ENCODE data around the gene TMEM203. TPM values are rescaled to one million over a fixed set of nuclear protein-coding genes. Genes with fewer than 3 reads are reported as not detected.

The TMEM203 gene
- total RNA-seq, 1 experiment from 2014 or later, result 63.4 TPM

DNA sequence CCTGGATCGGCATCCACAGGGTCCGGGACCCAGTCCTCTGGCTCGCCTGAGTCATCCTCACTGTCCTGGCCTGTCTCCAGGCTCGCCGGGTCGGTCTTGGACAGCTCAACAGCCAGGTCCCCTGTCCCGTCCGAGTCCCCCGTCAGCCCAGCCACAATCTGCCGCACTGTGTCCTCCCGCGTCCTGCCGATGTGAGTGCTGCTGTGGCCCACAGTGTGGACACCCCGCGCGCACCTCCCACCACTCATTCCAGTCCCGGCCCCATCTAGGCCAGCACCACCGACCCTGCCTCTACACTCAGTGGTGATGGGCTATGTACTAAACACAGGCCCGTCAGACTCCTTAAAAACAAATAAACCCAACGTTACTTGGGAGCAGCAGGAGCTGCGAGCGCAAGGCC lies 23.8 kb downstream of the TMEM203 start:
- DNase-seq (ENCODE audit: low spot score), result no peak

- DNase-seq (ENCODE audit: low spot score), result no peak
Measured at GRCh38 chr9:137180491-137180890, 25.0 kb downstream of the TMEM203 start.

GRCh38 chr9:137179761-137180160 lies 25.7 kb downstream of the TMEM203 start:
- DNase-seq (ENCODE audit: low spot score), result no peak

GRCh38 chr9:137178939-137179630 lies 26.4 kb downstream of the TMEM203 start:
- no peak for DNase-seq (ENCODE audit: low spot score)

GRCh38 chr9:137178201-137178938 lies 27.1 kb downstream of the TMEM203 start:
- DNase-seq (ENCODE audit: low spot score), result no peak

DNA sequence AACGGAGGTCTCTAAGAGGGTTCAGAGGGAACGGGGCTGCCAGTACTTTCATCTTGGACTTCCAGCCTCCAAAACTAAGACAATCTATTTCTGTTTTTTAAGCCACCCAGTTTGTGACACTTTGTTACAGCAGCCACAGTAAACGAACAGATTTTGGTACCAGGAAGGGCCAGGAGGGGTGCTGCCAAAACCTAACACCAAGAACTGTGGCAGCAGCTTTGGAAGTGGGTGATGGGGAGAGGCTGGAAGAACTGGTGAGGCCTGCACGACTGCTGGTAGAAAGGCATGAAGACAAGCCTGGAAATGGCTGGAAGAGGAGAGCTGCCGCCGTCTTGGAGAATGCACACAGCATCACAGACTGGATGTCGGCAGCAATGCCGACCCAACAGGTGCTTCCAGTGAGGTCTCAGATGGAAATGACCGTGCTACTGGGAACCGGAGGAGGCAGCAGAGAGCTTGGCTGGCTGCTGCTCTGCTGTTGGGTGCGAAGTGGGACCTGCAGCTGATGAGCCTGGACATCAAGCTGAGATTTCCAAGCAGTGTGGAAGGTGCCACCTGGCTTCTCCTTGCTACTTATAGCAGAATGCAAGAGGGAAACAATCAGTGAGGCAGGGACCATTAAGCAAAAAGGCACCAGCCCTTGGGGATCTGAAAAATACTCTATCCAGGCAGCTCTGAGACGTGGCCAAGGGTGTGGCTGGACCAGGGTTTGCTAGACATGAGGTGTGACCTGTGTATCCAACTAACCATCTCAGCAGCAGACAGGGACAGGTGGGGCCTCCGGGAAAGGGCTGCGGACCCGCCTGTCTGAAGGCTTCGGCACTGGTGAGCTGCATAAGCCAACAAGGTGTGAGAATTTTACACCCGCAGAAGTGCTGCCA lies 28.9 kb downstream of the TMEM203 start:
- DNase-seq (ENCODE audit: low spot score), result no peak

- DNase-seq (ENCODE audit: low spot score), result no peak
Measured at GRCh38 chr9:137175345-137175961, 30.0 kb downstream of the TMEM203 start.

DNA sequence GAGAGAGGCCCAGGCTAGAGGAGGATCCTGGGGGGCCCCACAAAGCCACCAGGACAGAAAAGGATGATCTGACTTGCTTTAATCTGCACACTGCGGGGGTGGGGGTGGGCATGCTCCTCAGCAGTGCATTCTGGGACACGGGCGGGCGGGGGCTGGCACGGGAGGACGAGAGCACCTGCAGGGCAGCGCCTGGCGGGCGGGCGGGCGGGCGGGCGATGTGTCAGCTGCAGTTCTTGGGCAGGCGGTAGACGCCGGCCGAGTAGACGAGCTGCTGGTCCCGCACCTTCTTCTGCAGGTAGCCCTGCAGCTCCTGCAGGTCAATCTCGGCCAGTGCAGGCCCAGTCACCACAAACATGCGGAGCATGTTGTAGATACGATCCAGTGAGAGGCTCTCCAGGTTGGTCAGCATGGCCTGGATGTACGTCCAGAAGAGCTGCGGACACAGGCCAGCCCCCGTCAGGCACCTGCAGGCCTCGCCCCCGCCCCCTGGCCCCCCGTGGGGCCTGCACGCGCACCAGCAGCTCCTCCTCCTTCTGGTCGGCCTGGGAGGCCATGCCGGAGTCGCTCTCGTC lies 30.6 kb downstream of the TMEM203 start:
- DNase-seq (ENCODE audit: low spot score), result no peak

GRCh38 chr9:137173796-137174664 lies 31.4 kb downstream of the TMEM203 start:
- no peak for DNase-seq (ENCODE audit: low spot score)

GRCh38 chr9:137172901-137173795 lies 32.3 kb downstream of the TMEM203 start:
- DNase-seq (ENCODE audit: low spot score), result no peak

DNA sequence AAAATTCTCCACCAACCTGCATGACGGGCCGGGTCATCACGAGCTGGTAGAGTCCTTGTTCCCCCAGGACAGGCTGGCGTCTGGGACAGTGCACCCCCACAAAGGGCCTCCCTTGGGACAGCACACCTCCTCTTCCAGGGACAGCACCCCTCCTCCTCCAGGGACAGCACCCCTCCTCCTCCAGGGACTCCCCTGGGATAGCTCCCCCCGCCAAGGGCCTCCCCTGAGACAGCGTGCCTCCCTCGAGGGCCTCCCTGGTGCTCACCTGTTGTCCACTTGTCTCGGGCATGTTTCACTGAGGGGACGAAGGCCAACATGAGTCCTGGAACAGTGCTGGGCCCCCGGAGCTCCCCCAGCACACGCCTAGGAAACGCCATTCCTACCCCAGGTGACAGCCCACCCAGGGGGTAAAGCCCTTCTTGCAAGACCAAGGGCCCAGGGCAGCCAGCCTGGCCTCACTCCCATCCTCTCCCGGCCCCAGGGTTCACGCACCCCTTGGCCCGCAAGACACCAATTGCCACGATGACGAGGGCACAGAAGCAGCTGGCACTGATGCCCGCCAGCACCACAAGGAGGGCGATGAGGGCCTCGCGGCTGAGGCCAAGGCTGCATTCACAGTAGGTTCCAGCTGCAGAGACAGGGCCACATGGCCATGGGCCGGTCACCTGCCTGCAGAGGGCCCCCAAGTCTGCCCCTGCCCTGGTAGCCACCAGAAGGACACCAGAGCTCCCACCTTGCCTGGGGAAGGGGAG lies 34.1 kb downstream of the TMEM203 start:
- DNase-seq (ENCODE audit: low spot score), result no peak

GRCh38 chr9:137170486-137171148 lies 34.8 kb downstream of the TMEM203 start:
- no peak for DNase-seq (ENCODE audit: low spot score)

- no peak for DNase-seq (ENCODE audit: low spot score)
Measured at GRCh38 chr9:137169896-137170358, 35.5 kb downstream of the TMEM203 start, which contains the start of gene LRRC26. Gene LRRC26, minus strand, starts transcription at chr9:137170051. Its CDS starts 108 bp downstream, at chr9:137169943.

DNA sequence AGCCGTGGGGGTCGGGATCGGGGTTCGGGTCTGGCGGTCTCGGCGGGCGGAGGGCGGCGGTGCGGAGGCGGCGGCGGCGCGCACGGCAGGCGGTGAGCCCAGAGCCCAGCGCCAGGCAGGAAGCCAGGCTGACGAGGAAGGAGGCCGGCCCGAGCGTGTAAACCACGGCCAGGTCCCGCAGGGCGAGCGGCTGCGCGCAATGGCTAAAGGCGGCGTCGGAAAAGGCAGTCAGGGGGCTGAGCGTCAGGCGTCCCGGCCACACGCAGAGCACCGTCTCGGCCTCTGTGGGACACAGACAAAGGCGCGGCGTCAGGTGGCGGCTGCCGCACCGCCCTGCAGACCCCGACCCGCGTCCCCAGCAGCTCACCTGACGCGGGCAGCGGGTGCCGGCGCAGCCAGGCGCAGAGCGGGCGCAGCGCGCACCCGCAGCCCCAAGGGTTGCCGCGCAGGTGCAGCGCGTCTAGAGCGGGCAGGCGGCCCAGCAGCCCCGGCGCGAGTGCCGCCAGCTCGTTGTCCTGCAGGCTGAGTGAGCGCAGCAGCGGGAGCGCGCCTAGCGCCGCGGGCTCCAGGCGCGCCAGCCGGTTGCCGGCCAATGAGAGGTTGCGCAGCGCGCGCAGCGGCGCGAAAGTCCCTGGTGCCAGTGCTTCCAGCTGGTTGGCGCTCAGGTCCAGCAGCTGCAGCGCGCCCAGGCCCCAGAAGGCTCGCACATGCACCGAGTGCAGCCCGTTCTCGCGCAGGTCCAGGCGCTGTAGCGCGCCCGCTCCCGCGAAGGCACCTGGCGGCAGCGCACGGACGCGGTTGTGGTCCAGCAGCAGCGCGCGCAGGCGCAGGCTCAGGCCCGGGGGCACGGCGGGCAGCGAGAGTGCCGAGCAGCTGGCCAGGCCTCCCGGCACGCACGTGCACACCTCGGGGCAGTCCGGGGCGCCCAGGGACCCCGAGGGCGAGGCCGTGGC lies 36.3 kb downstream of the TMEM203 start:
- no peak for DNase-seq (ENCODE audit: low spot score)

GRCh38 chr9:137168573-137168903 lies 36.9 kb downstream of the TMEM203 start:
- no peak for DNase-seq (ENCODE audit: low spot score)

DNA sequence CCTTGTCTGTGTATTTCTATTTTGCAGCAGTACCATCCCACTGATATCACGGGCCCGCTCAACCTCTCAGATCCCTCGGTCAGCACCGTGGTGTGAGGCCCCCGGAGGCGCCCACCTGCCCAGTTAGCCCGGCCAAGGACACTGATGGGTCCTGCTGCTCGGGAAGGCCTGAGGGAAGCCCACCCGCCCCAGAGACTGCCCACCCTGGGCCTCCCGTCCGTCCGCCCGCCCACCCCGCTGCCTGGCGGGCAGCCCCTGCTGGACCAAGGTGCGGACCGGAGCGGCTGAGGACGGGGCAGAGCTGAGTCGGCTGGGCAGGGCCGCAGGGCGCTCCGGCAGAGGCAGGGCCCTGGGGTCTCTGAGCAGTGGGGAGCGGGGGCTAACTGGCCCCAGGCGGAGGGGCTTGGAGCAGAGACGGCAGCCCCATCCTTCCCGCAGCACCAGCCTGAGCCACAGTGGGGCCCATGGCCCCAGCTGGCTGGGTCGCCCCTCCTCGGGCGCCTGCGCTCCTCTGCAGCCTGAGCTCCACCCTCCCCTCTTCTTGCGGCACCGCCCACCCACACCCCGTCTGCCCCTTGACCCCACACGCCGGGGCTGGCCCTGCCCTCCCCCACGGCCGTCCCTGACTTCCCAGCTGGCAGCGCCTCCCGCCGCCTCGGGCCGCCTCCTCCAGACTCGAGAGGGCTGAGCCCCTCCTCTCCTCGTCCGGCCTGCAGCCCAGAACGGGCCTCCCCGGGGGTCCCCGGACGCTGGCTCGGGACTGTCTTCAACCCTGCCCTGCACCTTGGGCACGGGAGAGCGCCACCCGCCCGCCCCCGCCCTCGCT lies 37.5 kb downstream of the TMEM203 start:
- no peak for DNase-seq (ENCODE audit: low spot score)

Data from H4 (cell line).